Measurements from ENCODE around the gene CPM.

Gene CPM

GRCh38 chr12:68956466-68956865 is 23.5 kb upstream of the CPM start:
- no peak for DNase-seq (ENCODE audit: low read depth in 3 of 3)

- no peak for DNase-seq (ENCODE audit: low read depth in 3 of 3)
These were observed 21.8 kb upstream of the CPM start for GRCh38 chr12:68954811-68955210.

- no peak for DNase-seq (ENCODE audit: low read depth in 3 of 3)
These were observed 20.6 kb upstream of the CPM start for GRCh38 chr12:68953536-68953935.

- DNase-seq (ENCODE audit: low read depth in 3 of 3), result no peak
These were observed 18.7 kb upstream of the CPM start for GRCh38 chr12:68951652-68952051.

GRCh38 chr12:68950511-68950910 is 17.5 kb upstream of the CPM start:
- no peak for DNase-seq (ENCODE audit: low read depth in 3 of 3)

GRCh38 chr12:68945255-68945654 is 12.3 kb upstream of the CPM start:
- no peak for DNase-seq (ENCODE audit: low read depth in 3 of 3)

- DNase-seq (ENCODE audit: low read depth in 3 of 3), result no peak
These were observed 11.5 kb upstream of the CPM start for GRCh38 chr12:68944296-68945076.

- no peak for DNase-seq (ENCODE audit: low read depth in 3 of 3)
These were observed 10.9 kb upstream of the CPM start for GRCh38 chr12:68943848-68944247.

GRCh38 chr12:68940731-68941130 is 7.8 kb upstream of the CPM start:
- DNase-seq (ENCODE audit: low read depth in 3 of 3), result no peak

GRCh38 chr12:68939505-68939904 is 6.5 kb upstream of the CPM start:
- no peak for DNase-seq (ENCODE audit: low read depth in 3 of 3)

GRCh38 chr12:68934392-68934791 is 1.4 kb upstream of the CPM start:
- no peak for DNase-seq (ENCODE audit: low read depth in 3 of 3)

GRCh38 chr12:68932128-68932960 is 627 bp downstream of the CPM start:
- DNase-seq (ENCODE audit: low read depth in 3 of 3), result no peak

- DNase-seq (ENCODE audit: low read depth in 3 of 3), result no peak
These were observed 2.8 kb downstream of the CPM start for GRCh38 chr12:68930178-68930577.

GRCh38 chr12:68924546-68924945 is 8.4 kb downstream of the CPM start:
- DNase-seq (ENCODE audit: low read depth in 3 of 3), result no peak

- peak in 1 of 3 donors; percentile 53 for DNase-seq (ENCODE audit: low read depth in 3 of 3)
These were observed 13.3 kb downstream of the CPM start for GRCh38 chr12:68919581-68920239.

GRCh38 chr12:68918960-68919359 is 14.0 kb downstream of the CPM start:
- no peak for DNase-seq (ENCODE audit: low read depth in 3 of 3)

- no peak for DNase-seq (ENCODE audit: low read depth in 3 of 3)
These were observed 17.9 kb downstream of the CPM start for GRCh38 chr12:68915055-68915454.

GRCh38 chr12:68913682-68914081 is 19.3 kb downstream of the CPM start:
- DNase-seq (ENCODE audit: low read depth in 3 of 3), result no peak

- DNase-seq (ENCODE audit: low read depth in 3 of 3), result no peak
These were observed 20.1 kb downstream of the CPM start for GRCh38 chr12:68912916-68913315.

- no peak for DNase-seq (ENCODE audit: low read depth in 3 of 3)
These were observed 21.7 kb downstream of the CPM start for GRCh38 chr12:68911197-68911718.

GRCh38 chr12:68910128-68910527 is 22.8 kb downstream of the CPM start:
- no peak for DNase-seq (ENCODE audit: low read depth in 3 of 3)

GRCh38 chr12:68908076-68908475 is 24.9 kb downstream of the CPM start:
- no peak for DNase-seq (ENCODE audit: low read depth in 3 of 3)
